Measurements from ENCODE around the gene RALGPS2.

Gene RALGPS2

GRCh38 chr1:178869119-178869697 lies 144.2 kb downstream of the RALGPS2 start:
- DNase-seq, result no peak

GRCh38 chr1:178870221-178870620 lies 145.2 kb downstream of the RALGPS2 start:
- no peak for DNase-seq

- no peak for DNase-seq
Measured at GRCh38 chr1:178870944-178871343, 145.9 kb downstream of the RALGPS2 start, which contains the start of gene ANGPTL1. ANGPTL1 (minus strand) TSS chr1:178871077; CDS start chr1:178865776, 5,301 bp downstream.

- DNase-seq, result no peak
Measured at GRCh38 chr1:178871551-178872320, 146.7 kb downstream of the RALGPS2 start.

- DNase-seq, result no peak
Measured at GRCh38 chr1:178874966-178875365, 149.9 kb downstream of the RALGPS2 start.

GRCh38 chr1:178875936-178876335 lies 150.9 kb downstream of the RALGPS2 start:
- DNase-seq, result no peak

GRCh38 chr1:178877896-178878295 lies 152.9 kb downstream of the RALGPS2 start:
- DNase-seq, result no peak

- DNase-seq, result no peak
Measured at GRCh38 chr1:178881950-178882349, 156.9 kb downstream of the RALGPS2 start.

- no peak for DNase-seq
Measured at GRCh38 chr1:178885869-178886268, 160.8 kb downstream of the RALGPS2 start.

GRCh38 chr1:178886551-178886950 lies 161.5 kb downstream of the RALGPS2 start:
- DNase-seq, result no peak

GRCh38 chr1:178895928-178896327 lies 170.9 kb downstream of the RALGPS2 start:
- DNase-seq, result no peak

GRCh38 chr1:178898401-178898800 lies 173.4 kb downstream of the RALGPS2 start:
- DNase-seq, result no peak

GRCh38 chr1:178899402-178899801 lies 174.4 kb downstream of the RALGPS2 start:
- no peak for DNase-seq

- no peak for DNase-seq
Measured at GRCh38 chr1:178901482-178902125, 176.6 kb downstream of the RALGPS2 start.

- DNase-seq, result no peak
Measured at GRCh38 chr1:178908358-178908757, 183.3 kb downstream of the RALGPS2 start.

GRCh38 chr1:178910023-178910422 lies 185.0 kb downstream of the RALGPS2 start:
- DNase-seq, result no peak

GRCh38 chr1:178912597-178912996 lies 187.6 kb downstream of the RALGPS2 start:
- DNase-seq, result no peak

- no peak for DNase-seq
Measured at GRCh38 chr1:178916448-178917174, 191.6 kb downstream of the RALGPS2 start.

GRCh38 chr1:178918308-178918707 lies 193.3 kb downstream of the RALGPS2 start:
- DNase-seq, result no peak

- no peak for DNase-seq
Measured at GRCh38 chr1:178918955-178919354, 193.9 kb downstream of the RALGPS2 start.

GRCh38 chr1:178919581-178919980 lies 194.5 kb downstream of the RALGPS2 start:
- no peak for DNase-seq

GRCh38 chr1:178921499-178921898 lies 196.5 kb downstream of the RALGPS2 start:
- DNase-seq, result no peak

- no peak for DNase-seq
Measured at GRCh38 chr1:178923512-178923911, 198.5 kb downstream of the RALGPS2 start.
